HG03103 (cell line): Measurements from ENCODE around the gene PDGFRB.

Source experiments
- ATAC-seq: cut with Tn5 transposase; IDR thresholded peaks from one replicate; pipeline ENCODE4 v1.9.1; 2021; ENCODE audit warnings: low read depth; ENCODE audit not compliant: unreplicated experiment

The PDGFRB gene

DNA sequence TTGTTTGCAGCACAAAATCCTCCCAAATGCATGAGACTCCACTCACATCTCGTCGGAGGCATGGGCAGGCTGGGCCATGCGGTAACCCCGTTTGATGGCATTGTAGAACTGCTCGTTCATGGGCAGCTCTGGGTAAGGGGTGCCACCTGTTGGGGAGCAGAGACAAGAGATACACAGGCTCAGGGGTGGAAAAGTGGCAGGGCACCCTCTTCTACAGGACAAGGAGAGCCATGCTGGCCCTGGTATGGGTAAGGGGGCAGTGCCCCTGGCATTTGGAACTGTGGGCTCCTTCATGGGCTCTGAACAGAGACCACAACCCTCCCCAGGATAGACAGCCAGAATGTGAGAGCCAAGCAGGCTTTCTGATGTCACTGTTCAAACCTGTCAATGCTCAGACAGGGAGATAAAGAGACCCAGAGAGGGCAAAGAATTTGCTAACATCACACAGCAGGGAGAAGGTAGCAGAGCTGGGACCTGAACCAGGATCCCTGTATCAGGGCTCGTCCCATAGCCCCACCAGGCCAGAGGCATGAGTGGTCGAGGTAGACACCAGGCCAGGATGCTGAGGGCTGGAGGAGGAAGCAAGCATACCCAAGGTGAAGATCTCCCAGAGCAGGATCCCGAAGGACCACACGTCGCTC lies 36.1 kb downstream of the PDGFRB start:
- no peak for ATAC-seq

- no peak for ATAC-seq
Measured at GRCh38 chr5:150118561-150119229, 37.0 kb downstream of the PDGFRB start.

- ATAC-seq = no peak
Measured at GRCh38 chr5:150117945-150118560, 37.6 kb downstream of the PDGFRB start.

- no peak for ATAC-seq
Measured at GRCh38 chr5:150116667-150117400, 38.8 kb downstream of the PDGFRB start.

GRCh38 chr5:150114773-150115408 lies 40.8 kb downstream of the PDGFRB start:
- ATAC-seq = no peak

DNA sequence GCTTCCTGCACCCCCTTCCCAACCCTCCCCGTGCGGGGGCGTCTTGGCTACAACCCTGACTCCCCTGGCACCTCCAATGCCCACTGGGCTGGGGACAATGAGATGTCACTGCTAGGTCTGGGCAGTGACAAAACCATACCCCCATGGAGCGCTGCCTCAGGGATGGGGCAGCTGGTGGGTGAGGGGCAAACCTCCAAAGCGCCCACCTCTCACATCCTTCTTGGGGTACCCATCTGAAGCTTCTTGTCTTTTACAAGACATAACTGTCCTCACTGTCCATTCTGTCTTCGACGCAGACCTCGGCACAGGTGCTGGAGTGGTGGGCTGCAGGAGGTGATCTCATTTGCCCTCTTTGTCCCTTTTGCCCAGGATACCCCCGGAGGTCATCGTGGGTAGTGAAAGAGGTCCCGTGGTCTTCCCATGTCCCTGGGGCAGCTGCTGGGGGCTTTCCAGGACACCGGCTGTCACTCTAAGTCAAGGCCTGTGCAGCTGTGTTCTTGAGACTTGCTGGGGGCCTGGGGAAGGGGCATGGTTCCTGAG lies 41.5 kb downstream of the PDGFRB start:
- no peak for ATAC-seq

- ATAC-seq = no peak
Measured at GRCh38 chr5:150113047-150113744, 42.4 kb downstream of the PDGFRB start.

GRCh38 chr5:150112201-150113046 lies 43.2 kb downstream of the PDGFRB start:
- ATAC-seq = no peak

DNA sequence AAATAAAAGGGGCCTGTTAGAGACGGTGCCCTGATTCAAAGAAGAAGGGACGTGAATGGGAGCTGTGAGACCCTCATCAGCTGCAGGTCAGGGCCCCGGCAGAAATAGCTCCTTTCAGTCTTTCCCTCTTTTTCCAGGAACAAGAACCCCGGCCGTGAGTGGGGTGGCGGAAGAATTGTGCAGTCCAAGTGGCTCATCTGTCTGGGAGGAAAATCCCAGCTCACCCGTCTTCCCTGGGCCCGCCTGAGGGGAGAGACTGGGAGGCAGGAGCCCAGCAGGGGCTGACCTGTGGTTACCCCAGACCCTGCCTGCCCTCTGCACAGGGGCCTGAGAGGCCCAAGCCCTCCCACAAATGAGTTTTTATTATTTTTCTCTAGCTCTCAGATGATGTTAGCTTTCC lies 44.5 kb downstream of the PDGFRB start:
- no peak for ATAC-seq

GRCh38 chr5:150109921-150110320 lies 45.7 kb downstream of the PDGFRB start:
- ATAC-seq = no peak

DNA sequence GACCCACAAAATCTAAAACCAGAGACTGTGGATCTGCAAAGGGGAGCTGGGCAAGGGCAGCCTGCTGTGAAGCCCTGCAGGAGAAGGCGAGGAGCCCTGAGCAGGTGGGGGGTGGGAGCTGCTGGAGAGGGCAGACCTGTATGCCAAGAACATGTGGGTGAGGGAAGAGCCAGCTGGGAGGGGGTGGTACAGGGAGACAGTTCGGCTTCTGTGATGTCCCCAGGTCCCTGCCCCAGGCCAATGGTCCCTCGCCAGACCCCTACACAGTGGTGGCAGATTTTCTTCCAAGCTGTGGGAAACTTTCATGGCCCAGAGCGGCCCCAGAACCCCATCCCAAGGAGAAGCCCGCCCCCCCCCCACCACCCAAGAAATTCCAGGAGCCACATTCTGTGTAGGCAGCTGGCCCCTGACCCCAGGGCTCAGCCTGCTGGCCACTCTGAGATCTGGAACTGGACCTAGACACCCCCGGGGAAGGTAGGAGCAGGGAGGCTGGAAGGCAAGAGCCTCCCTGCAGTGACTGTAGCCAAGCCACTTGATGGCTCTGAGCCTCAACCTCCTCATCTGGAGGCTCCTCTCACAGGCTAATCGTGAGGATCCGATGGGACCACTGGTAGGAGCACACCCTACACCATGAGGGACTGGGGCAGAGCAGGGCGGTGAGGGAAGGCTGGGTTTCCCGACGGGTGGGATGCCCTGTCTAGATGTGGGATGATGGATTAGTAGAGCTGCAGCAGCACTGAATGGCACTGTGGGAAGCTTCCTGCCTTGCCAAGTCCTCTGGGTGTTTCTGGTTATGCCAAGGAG lies 46.7 kb downstream of the PDGFRB start:
- ATAC-seq = no peak

GRCh38 chr5:150107909-150108447 lies 47.7 kb downstream of the PDGFRB start:
- no peak for ATAC-seq

GRCh38 chr5:150106674-150107426 lies 48.8 kb downstream of the PDGFRB start:
- ATAC-seq = no peak

GRCh38 chr5:150105928-150106615 lies 49.6 kb downstream of the PDGFRB start:
- ATAC-seq = no peak

DNA sequence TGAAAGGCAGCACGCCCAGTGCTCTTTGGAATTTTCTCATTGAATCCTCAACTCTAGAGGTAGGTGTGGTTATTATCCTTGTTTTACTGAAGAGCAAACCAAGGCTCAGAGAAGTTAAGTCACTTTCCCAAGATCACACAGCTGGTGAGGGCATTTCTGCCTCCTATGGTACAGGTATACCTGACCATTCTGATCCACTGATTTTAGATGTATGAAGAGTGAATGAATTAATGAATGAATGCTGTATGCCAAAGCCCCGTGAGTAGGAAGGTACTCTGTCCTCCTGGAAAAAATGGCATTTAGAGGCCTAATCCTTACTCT lies 51.1 kb downstream of the PDGFRB start:
- no peak for ATAC-seq

DNA sequence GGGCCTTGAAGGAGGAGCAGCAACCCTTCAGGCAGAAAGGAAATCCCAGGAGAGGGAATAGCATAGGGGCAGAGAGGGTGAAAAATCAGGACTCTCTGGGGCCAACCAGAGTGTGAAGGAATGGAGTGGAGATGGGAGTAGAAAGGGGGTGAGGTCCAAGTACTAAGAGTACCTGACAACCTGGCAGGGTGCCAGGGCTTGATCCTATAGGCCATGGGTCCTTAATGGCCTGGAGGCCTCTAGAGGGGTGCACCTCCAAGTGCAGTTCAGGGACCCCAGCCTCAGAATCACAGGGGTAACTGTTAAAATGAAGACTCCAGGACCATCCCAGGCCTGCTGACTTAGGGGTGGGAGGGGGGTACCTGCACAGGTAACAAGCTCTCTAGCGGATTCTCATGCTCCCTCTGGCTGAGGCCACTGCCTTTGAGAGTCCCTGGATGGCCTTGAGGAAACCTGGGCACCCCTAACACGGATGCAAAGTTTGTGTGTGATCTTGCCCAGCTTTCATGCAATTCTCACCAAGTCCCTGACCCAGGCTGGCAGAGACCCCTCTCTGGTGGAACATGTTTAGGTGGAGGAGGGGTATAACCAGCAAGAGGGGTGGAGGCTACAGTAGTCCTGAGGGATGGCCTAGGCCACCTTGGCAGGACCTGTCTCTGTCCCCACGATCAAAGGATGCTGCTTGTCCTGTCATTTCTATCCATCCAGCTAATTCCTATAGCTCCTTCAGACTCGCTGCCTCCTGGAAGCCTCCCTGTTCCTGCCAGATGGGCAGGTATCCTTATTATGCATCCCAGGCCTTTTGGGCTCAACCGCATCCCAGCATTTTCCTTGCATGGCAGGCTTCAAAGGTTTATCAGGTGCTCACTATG lies 51.7 kb downstream of the PDGFRB start:
- no peak for ATAC-seq
